ENCODE data around the gene FASN. TPM values are rescaled to one million over a fixed set of nuclear protein-coding genes. Genes with fewer than 3 reads are reported as not detected.
"Not testable (repeated sequence)": the region's sequence is repeated elsewhere in the genome, so short reads cannot be mapped to it uniquely, and the experiment has no call there.

The FASN gene
- total and polyA plus RNA-seq, 2 donors (not counting 1 experiment from before 2014, with no cell fraction given): 36.8 to 242 TPM

GRCh38 chr17:82041144-82041814 lies 56.8 kb downstream of the FASN start:
- H3K4me1 ChIP-seq (ENCODE audit: control insufficient read depth, extremely low read depth, insufficient read depth, low read length): peaks cover 4% of the 10 kb centered on the region
- H3K27ac ChIP-seq (ENCODE audit: insufficient read depth, low read length): no peak overlapping the region
- no peak overlapping the region for H3K9ac ChIP-seq (ENCODE audit: insufficient read depth, low read length)
- no peaks in the 10 kb centered on the region for H3K27me3 ChIP-seq (ENCODE audit: control insufficient read depth, insufficient read depth, low read length)
- no peaks in the 10 kb centered on the region for H4K20me1 ChIP-seq (ENCODE audit: control insufficient read depth, extremely low read depth, insufficient read depth, low read length)
- no peak for TF ChIP-seq EZH2 (IDR thresholded peaks at IDR 0.05; ENCODE audit: low read length, missing control alignments)
- TF ChIP-seq CTCF (conservative IDR thresholded peaks at IDR 0.05 in 1 of 2, IDR thresholded peaks at IDR 0.05 in 1 of 2; ENCODE audit: low read depth in 1 of 2, low read length in 2 of 2): no peak
- H2AFZ ChIP-seq (ENCODE audit: low read length): no peak overlapping the region
- no peaks in the 10 kb centered on the region for H3K36me3 ChIP-seq (ENCODE audit: control insufficient read depth, insufficient read depth, low read length)
- H3K4me3 ChIP-seq (replicated peaks in 1 of 4; ENCODE audit: control extremely low read depth in 1 of 4, insufficient read depth in 1 of 4, low read depth in 3 of 4, low read length in 4 of 4): no peak overlapping the region
- H3K4me2 ChIP-seq (ENCODE audit: extremely low read depth, insufficient read depth, low read length): no peak overlapping the region
- no peaks in the 10 kb centered on the region for H3K9me3 ChIP-seq (ENCODE audit: control insufficient read depth, insufficient read depth, low read depth, low read length)
- no peaks in the 10 kb centered on the region for H3K79me2 ChIP-seq (ENCODE audit: control insufficient read depth, insufficient read depth, low read length)
- peak in 1 of 2 donors; percentile 35 for DNase-seq (ENCODE audit: low read depth in 2 of 2)

- Histone ChIP-seq H3K36me3 (ENCODE audit: control insufficient read depth, insufficient read depth, low read length) (no peaks in the 10 kb centered on the region), H2AFZ (ENCODE audit: low read length) (no peak overlapping the region), H4K20me1 (ENCODE audit: control insufficient read depth, extremely low read depth, insufficient read depth, low read length) (no peaks in the 10 kb centered on the region), H3K79me2 (ENCODE audit: control insufficient read depth, insufficient read depth, low read length) (no peaks in the 10 kb centered on the region), H3K4me3 (replicated peaks in 1 of 4; ENCODE audit: control extremely low read depth in 1 of 4, insufficient read depth in 1 of 4, low read depth in 3 of 4, low read length in 4 of 4) (no peak overlapping the region), H3K27ac (ENCODE audit: insufficient read depth, low read length) (no peak overlapping the region), H3K27me3 (ENCODE audit: control insufficient read depth, insufficient read depth, low read length) (no peaks in the 10 kb centered on the region), H3K9ac (ENCODE audit: insufficient read depth, low read length) (no peak overlapping the region), H3K9me3 (ENCODE audit: control insufficient read depth, insufficient read depth, low read depth, low read length) (no peaks in the 10 kb centered on the region), H3K4me1 (ENCODE audit: control insufficient read depth, extremely low read depth, insufficient read depth, low read length) (peaks cover 4% of the 10 kb centered on the region), H3K4me2 (ENCODE audit: extremely low read depth, insufficient read depth, low read length) (no peak overlapping the region)
- TF ChIP-seq EZH2 (IDR thresholded peaks at IDR 0.05; ENCODE audit: low read length, missing control alignments) (no peak), CTCF (conservative IDR thresholded peaks at IDR 0.05 in 1 of 2, IDR thresholded peaks at IDR 0.05 in 1 of 2; ENCODE audit: low read depth in 1 of 2, low read length in 2 of 2) (no peak)
- no peak for DNase-seq (ENCODE audit: low read depth in 2 of 2)
These were observed 58.2 kb downstream of the FASN start for GRCh38 chr17:82039695-82040299.

GRCh38 chr17:82038796-82039409 lies 59.1 kb downstream of the FASN start:
- H3K4me1 ChIP-seq (ENCODE audit: control insufficient read depth, extremely low read depth, insufficient read depth, low read length); H4K20me1 ChIP-seq (ENCODE audit: control insufficient read depth, extremely low read depth, insufficient read depth, low read length); H2AFZ ChIP-seq (ENCODE audit: low read length); H3K36me3 ChIP-seq (ENCODE audit: control insufficient read depth, insufficient read depth, low read length); H3K27ac ChIP-seq (ENCODE audit: insufficient read depth, low read length); H3K27me3 ChIP-seq (ENCODE audit: control insufficient read depth, insufficient read depth, low read length); H3K4me2 ChIP-seq (ENCODE audit: extremely low read depth, insufficient read depth, low read length); H3K9ac ChIP-seq (ENCODE audit: insufficient read depth, low read length); H3K79me2 ChIP-seq (ENCODE audit: control insufficient read depth, insufficient read depth, low read length); DNase-seq (ENCODE audit: low read depth in 2 of 2); H3K4me3 ChIP-seq (replicated peaks in 1 of 4; ENCODE audit: control extremely low read depth in 1 of 4, insufficient read depth in 1 of 4, low read depth in 3 of 4, low read length in 4 of 4); H3K9me3 ChIP-seq (ENCODE audit: control insufficient read depth, insufficient read depth, low read depth, low read length): not testable (repeated sequence)
